ENCODE measurements around the gene RAB11FIP3. TPM values are rescaled to one million over a fixed set of nuclear protein-coding genes. Genes with fewer than 3 reads are reported as not detected.
"Not testable (repeated sequence)": the region's sequence is repeated elsewhere in the genome, so short reads cannot be mapped to it uniquely, and the experiment has no call there.

Gene RAB11FIP3
- total RNA-seq, 1 experiment from 2014 or later = 37.1 TPM

DNA sequence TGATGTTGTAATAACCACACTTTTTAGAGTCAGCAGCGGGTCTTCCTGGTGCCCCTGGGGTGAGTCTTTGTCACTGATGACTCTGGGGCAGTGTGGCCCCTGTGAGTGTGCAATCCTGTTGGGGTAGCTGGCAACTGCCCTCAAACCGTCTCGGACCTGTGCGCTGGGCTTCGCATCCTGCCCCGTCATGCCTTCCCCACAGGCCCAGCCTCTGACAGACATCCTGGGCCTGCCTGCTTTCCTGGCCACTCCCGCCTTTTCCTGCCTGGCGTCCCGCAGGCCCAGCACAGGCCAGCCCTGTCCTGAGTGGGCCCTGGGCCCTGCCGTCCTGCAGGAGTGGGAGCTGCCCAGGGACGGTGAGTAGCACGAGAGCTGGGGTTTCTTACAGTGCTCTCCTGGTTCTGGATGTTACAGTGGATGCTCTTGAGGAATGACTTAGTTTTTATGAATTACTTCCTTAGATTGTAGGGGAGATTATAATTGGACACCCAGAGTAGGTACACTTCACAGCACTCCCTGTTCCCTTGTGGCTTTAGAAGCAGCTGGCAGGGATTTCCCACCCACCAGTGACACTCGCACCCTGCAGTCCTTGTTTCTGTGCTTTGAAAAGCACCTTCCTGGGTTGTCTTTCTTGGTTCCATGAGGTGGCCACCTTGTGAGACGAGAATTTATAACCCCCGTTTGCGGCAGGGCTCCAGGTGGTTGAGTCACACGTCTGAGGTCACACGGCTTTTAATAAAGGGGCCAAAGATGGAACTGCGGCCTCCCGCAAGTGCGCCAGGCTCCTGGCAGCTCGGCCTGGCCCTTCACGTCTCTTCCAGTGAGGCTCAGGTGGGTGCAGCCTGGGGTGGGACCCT lies 52.1 kb downstream of the RAB11FIP3 start:
- Histone ChIP-seq H3K4ac (ENCODE audit: low read depth, low read length) (no peak overlapping the region), H3T11ph (ENCODE audit: low read length) (no peak overlapping the region), H3K79me1 (ENCODE audit: insufficient read depth, low read depth, low read length, poor library complexity, severe bottlenecking) (no peaks in the 10 kb centered on the region), H3K27me3 (ENCODE audit: insufficient read depth, low read length) (no peaks in the 10 kb centered on the region), H2BK120ac (ENCODE audit: low read depth, low read length, poor library complexity, severe bottlenecking) (no peak overlapping the region), H4K5ac (ENCODE audit: insufficient read length, low read depth, low read length) (no peak overlapping the region), H2BK15ac (ENCODE audit: low read depth, low read length) (no peak overlapping the region), H2BK20ac (ENCODE audit: low read depth, low read length, poor library complexity, severe bottlenecking) (no peak overlapping the region), H4K91ac (ENCODE audit: insufficient read length, low read depth, low read length) (no peak overlapping the region), H3K4me1 (ENCODE audit: insufficient read depth, low read length) (no peaks in the 10 kb centered on the region; the same call in 1 of the 2 replicates), H3K56ac (ENCODE audit: insufficient read length, low read depth, low read length) (no peak overlapping the region), H3K23me2 (ENCODE audit: insufficient read length, low read depth, low read length, poor library complexity, severe bottlenecking) (no peaks in the 10 kb centered on the region), H2AK5ac (ENCODE audit: insufficient read length, low read length) (no peak overlapping the region), H3K18ac (ENCODE audit: insufficient read length, low read depth, low read length) (no peak overlapping the region), H4K20me1 (ENCODE audit: control insufficient read depth, insufficient read depth, insufficient read length) (no peaks in the 10 kb centered on the region), H3K79me2 (ENCODE audit: insufficient read depth, low read length) (no peaks in the 10 kb centered on the region), H3K23ac (ENCODE audit: insufficient read length, low read depth, low read length) (no peak overlapping the region), H2BK12ac (ENCODE audit: insufficient read length, low read depth, low read length) (no peak overlapping the region), H3K4me2 (ENCODE audit: insufficient read depth, insufficient read length, low read length) (no peak overlapping the region), H2AFZ (ENCODE audit: low read length) (no peak overlapping the region), H3K27ac (ENCODE audit: insufficient read length, low read depth, low read length) (no peak overlapping the region), H4K8ac (replicated peaks; ENCODE audit: insufficient read length, low read depth, low read length) (no peak overlapping the region), H3K14ac (ENCODE audit: insufficient read depth, low read length) (no peak overlapping the region), H3K9me3 (ENCODE audit: control insufficient read depth, low read depth, low read length) (no peaks in the 10 kb centered on the region), H3K9ac (ENCODE audit: extremely low read depth, insufficient read length, low read length) (no peak overlapping the region), H2BK5ac (ENCODE audit: insufficient read length, low read length) (no peak overlapping the region)
- TF ChIP-seq, protein P1, sequence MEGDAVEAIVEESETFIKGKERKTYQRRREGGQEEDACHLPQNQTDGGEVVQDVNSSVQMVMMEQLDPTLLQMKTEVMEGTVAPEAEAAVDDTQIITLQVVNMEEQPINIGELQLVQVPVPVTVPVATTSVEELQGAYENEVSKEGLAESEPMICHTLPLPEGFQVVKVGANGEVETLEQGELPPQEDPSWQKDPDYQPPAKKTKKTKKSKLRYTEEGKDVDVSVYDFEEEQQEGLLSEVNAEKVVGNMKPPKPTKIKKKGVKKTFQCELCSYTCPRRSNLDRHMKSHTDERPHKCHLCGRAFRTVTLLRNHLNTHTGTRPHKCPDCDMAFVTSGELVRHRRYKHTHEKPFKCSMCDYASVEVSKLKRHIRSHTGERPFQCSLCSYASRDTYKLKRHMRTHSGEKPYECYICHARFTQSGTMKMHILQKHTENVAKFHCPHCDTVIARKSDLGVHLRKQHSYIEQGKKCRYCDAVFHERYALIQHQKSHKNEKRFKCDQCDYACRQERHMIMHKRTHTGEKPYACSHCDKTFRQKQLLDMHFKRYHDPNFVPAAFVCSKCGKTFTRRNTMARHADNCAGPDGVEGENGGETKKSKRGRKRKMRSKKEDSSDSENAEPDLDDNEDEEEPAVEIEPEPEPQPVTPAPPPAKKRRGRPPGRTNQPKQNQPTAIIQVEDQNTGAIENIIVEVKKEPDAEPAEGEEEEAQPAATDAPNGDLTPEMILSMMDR (conservative IDR thresholded peaks at IDR 0.05) = no peak
- H3K27ac Mint-ChIP-seq = peak overlapping the region; percentile 40 to 79 (median 62); a peak in 2 of 7 replicates
- H3K4me3 Mint-ChIP-seq = no peak overlapping the region
- peaks cover 1% of the 10 kb centered on the region; the same call in 1 of the 2 replicates for H3K27me3 Mint-ChIP-seq (ENCODE audit: low read depth)
- peaks cover 28 to 32% of the 10 kb centered on the region in 2 experiments for H3K4me1 Mint-ChIP-seq
- no CpG with 5 or more reads among the region's 23 CpGs for WGBS (ENCODE audit: extremely low coverage, insufficient read length, low lambda C conversion rate)
- no peak for DNase-seq
- no peaks in the 10 kb centered on the region for H3K9me3 Mint-ChIP-seq
- H3K36me3 Mint-ChIP-seq (ENCODE audit: insufficient read depth in 1 of 3, low read depth in 3 of 3) = peaks cover 0 to 8% (median 4%) of the 10 kb centered on the region in 3 experiments; a peak in 4 of 7 replicates

DNA sequence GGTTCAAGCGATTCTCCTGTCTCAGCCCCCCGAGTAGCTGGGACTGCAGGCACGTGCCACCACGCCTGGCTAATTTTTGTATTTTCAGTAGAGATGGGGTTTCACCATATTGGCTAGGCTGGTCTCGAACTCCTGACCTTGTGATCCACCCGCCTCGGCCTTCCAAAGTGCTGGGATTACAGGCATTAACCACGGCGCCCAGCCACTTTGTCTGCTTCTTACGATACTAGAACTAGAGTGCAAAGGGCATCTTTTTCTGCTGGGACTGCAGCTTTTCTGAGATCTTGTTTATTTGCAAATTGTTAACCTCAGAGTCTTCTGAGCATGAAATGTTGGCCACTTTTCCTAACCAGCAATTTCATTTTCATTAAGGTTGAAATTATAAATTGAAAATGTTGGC lies 52.8 kb downstream of the RAB11FIP3 start:
- Mint-ChIP-seq H3K27ac (0 out of 7 replicates have a peak overlapping the region, but pooled peaks of 1 of the 3 experiments have one; percentile 40), H3K4me1 (peaks cover 32 to 37% of the 10 kb centered on the region in 2 experiments)
- not testable (repeated sequence) for H2BK12ac ChIP-seq (ENCODE audit: insufficient read length, low read depth, low read length); H2BK15ac ChIP-seq (ENCODE audit: low read depth, low read length); H3K4me2 ChIP-seq (ENCODE audit: insufficient read depth, insufficient read length, low read length); H3K9ac ChIP-seq (ENCODE audit: extremely low read depth, insufficient read length, low read length); H3T11ph ChIP-seq (ENCODE audit: low read length); H2AFZ ChIP-seq (ENCODE audit: low read length); H3K23ac ChIP-seq (ENCODE audit: insufficient read length, low read depth, low read length); H3K23me2 ChIP-seq (ENCODE audit: insufficient read length, low read depth, low read length, poor library complexity, severe bottlenecking); H3K56ac ChIP-seq (ENCODE audit: insufficient read length, low read depth, low read length); H2BK20ac ChIP-seq (ENCODE audit: low read depth, low read length, poor library complexity, severe bottlenecking); H2AK5ac ChIP-seq (ENCODE audit: insufficient read length, low read length); H3K4me1 ChIP-seq (ENCODE audit: insufficient read depth, low read length); H2BK120ac ChIP-seq (ENCODE audit: low read depth, low read length, poor library complexity, severe bottlenecking); DNase-seq; H3K9me3 ChIP-seq (ENCODE audit: control insufficient read depth, low read depth, low read length); H3K79me1 ChIP-seq (ENCODE audit: insufficient read depth, low read depth, low read length, poor library complexity, severe bottlenecking); H2BK5ac ChIP-seq (ENCODE audit: insufficient read length, low read length); H3K27me3 Mint-ChIP-seq (ENCODE audit: low read depth); H3K4ac ChIP-seq (ENCODE audit: low read depth, low read length); H3K27ac ChIP-seq (ENCODE audit: insufficient read length, low read depth, low read length); H3K27me3 ChIP-seq (ENCODE audit: insufficient read depth, low read length); H4K5ac ChIP-seq (ENCODE audit: insufficient read length, low read depth, low read length); H4K91ac ChIP-seq (ENCODE audit: insufficient read length, low read depth, low read length); H4K8ac ChIP-seq (replicated peaks; ENCODE audit: insufficient read length, low read depth, low read length); H3K18ac ChIP-seq (ENCODE audit: insufficient read length, low read depth, low read length); H3K4me3 Mint-ChIP-seq; H3K36me3 Mint-ChIP-seq (ENCODE audit: insufficient read depth in 1 of 3, low read depth in 3 of 3); H3K9me3 Mint-ChIP-seq; H4K20me1 ChIP-seq (ENCODE audit: control insufficient read depth, insufficient read depth, insufficient read length); H3K79me2 ChIP-seq (ENCODE audit: insufficient read depth, low read length); H3K14ac ChIP-seq (ENCODE audit: insufficient read depth, low read length)
- no CpG with 5 or more reads among the region's 10 CpGs for WGBS (ENCODE audit: extremely low coverage, insufficient read length, low lambda C conversion rate)
